HCT116 (cell line): Measurements from ENCODE around the gene CDR2L. TPM values are rescaled to one million over a fixed set of nuclear protein-coding genes. Genes with fewer than 3 reads are reported as not detected.
"Not testable (repeated sequence)": the region's sequence is repeated elsewhere in the genome, so short reads cannot be mapped to it uniquely, and the experiment has no call there.

ENCODE experiments used
- ATAC-seq: fragments of 200-7000 bp; cut with Tn5 transposase; 2 replicates; pipeline ENCODE4 v1.9.1; 2020; ENCODE audit warnings: mild to moderate bottlenecking, moderate library complexity
- BruUV-seq: library from RNA; stranded (reverse); fragments of 400-500 nt; replicated peaks from 2 replicates; lab custom pipeline; 2021; lab: Mats Ljungman, UMichigan
- CTCF ChIA-PET: fragments of 300-600 bp; sonication (Branson Sonifier 250); formaldehyde crosslinking; loops from one replicate; lab custom pipeline; 2021; ENCODE audit warnings: antibody characterized with exemption; lab: Charles Lee
- POLR2A ChIA-PET: fragments of 300-600, 350-600 bp; sonication (Branson Sonifier 250); formaldehyde crosslinking; loops from one replicate; lab custom pipeline; 2021; ENCODE audit warnings: antibody characterized with exemption; lab: Charles Lee
- RAD21 ChIA-PET, 2 experiments: fragments of 300-600 bp; sonication (Branson Sonifier 250); formaldehyde crosslinking; loops; one replicate each; lab custom pipeline; 2023; ENCODE audit warnings: low total read pairs in 2 of 2; ENCODE audit not compliant: uncharacterized antibody in 2 of 2, unreplicated experiment in 2 of 2, low non-redundant PET in 1 of 2; lab: Charles Lee
- DNase-seq: peaks from one replicate; pipeline ENCODE4 v3.0.0-alpha.2; 2010; ENCODE audit warnings: low read depth, low spot score
- H2AFZ ChIP-seq: fragments of 200-600 bp; shearing (Covaris generic), sonication (generic); 2 replicates; pipeline ENCODE4 v1.6.1; 2017; ENCODE audit warnings: low read depth, mixed run types, mixed read lengths, antibody characterized with exemption, low read length; ENCODE audit not compliant: poor library complexity, severe bottlenecking
- H3K27ac ChIP-seq: 2 replicates; pipeline ENCODE4 v1.5.1; 2012; ENCODE audit warnings: low read depth, low read length
- H3K27me3 ChIP-seq: fragments of 200-600 bp; sonication (generic); 2 replicates; pipeline ENCODE4 v1.6.1; 2016; ENCODE audit warnings: mixed run types, low read length, mixed read lengths; ENCODE audit not compliant: insufficient read depth
- H3K36me3 ChIP-seq, 2 experiments: fragments of 200-500 bp in 1 of 2; fragments of 200-600 bp in 1 of 2; sonication (Bioruptor generic) in 1 of 2; sonication (generic) in 1 of 2; 2 replicates each; pipeline versions ENCODE4 v1.5.1 to v1.6.1; 2014 to 2016; ENCODE audit warnings: low read length in 2 of 2, inconsistent platforms in 1 of 2, mixed read lengths in 1 of 2, mixed run types in 1 of 2; ENCODE audit not compliant: insufficient read depth in 2 of 2, control insufficient read depth in 1 of 2
- H3K4me1 ChIP-seq, 2 experiments: fragments of 200-600 bp in 1 of 2; sonication (generic) in 1 of 2; 2 replicates each; pipeline versions ENCODE4 v1.5.1 to v1.6.1; 2012 to 2017; ENCODE audit warnings: low read length in 2 of 2, inconsistent platforms in 1 of 2, mild to moderate bottlenecking in 1 of 2, mixed read lengths in 1 of 2, mixed run types in 1 of 2, moderate library complexity in 1 of 2; ENCODE audit not compliant: insufficient read depth in 2 of 2, control insufficient read depth in 1 of 2
- H3K4me2 ChIP-seq: fragments of 200-600 bp; sonication (generic); 2 replicates; pipeline ENCODE4 v1.6.1; 2017; ENCODE audit warnings: mixed run types, low read length, mixed read lengths
- H3K4me3 ChIP-seq, 2 experiments: fragments of 200-600 bp in 1 of 2; sonication (generic) in 1 of 2; replicated peaks in 1 of 2; 2 replicates each; pipeline ENCODE4 v1.5.1; 2011 to 2016; ENCODE audit warnings: low read length in 2 of 2, control low read depth in 1 of 2, low read depth in 1 of 2, mild to moderate bottlenecking in 1 of 2, mixed read lengths in 1 of 2, mixed run types in 1 of 2
- H3K79me2 ChIP-seq: fragments of 200-600 bp; sonication (generic); 2 replicates; pipeline ENCODE4 v1.6.1; 2017; ENCODE audit warnings: mild to moderate bottlenecking, mixed run types, low read length, moderate library complexity, mixed read lengths; ENCODE audit not compliant: insufficient read depth
- H3K9ac ChIP-seq: fragments of 200-600 bp; sonication (generic); 2 replicates; pipeline ENCODE4 v1.6.1; 2016; ENCODE audit warnings: low read length, mixed read lengths
- H3K9me2 ChIP-seq: fragments of 200-600 bp; sonication (generic), shearing (Covaris generic); 2 replicates; pipeline ENCODE4 v1.6.1; 2017; ENCODE audit warnings: mixed run types, mild to moderate bottlenecking, moderate library complexity; ENCODE audit not compliant: insufficient read depth
- H3K9me3 ChIP-seq, 2 experiments: fragments of 200-500 bp in 1 of 2; fragments of 200-600 bp in 1 of 2; sonication (Bioruptor generic) in 1 of 2; sonication (generic) in 1 of 2; 2 replicates each; pipeline ENCODE4 v1.6.1; 2014 to 2017; ENCODE audit warnings: low read length in 2 of 2, mixed read lengths in 2 of 2, inconsistent platforms in 1 of 2, low read depth in 1 of 2, mild to moderate bottlenecking in 1 of 2, mixed run types in 1 of 2, moderate library complexity in 1 of 2; ENCODE audit not compliant: control insufficient read depth in 1 of 2, insufficient read depth in 1 of 2
- H4K20me1 ChIP-seq: fragments of 200-600 bp; sonication (generic), shearing (Covaris generic); 2 replicates; pipeline ENCODE4 v1.6.1; 2017; ENCODE audit warnings: mixed run types, mild to moderate bottlenecking, moderate library complexity; ENCODE audit not compliant: insufficient read depth
- ATF3 ChIP-seq: IDR thresholded peaks from 2 replicates; pipeline ENCODE4 v1.6.1; 2012
- CBX3 ChIP-seq: IDR thresholded peaks from 2 replicates; pipeline ENCODE4 v1.6.1; 2012; ENCODE audit warnings: low read depth
- intact Hi-C: fragments of 100-400 bp; cut with micrococcal nuclease; formaldehyde crosslinking; loops from 2 replicates; pipeline ENCODE4 v1.10.0; 2022
- total RNA-seq: library from RNA; stranded (reverse); gene quantifications from one replicate; pipeline ENCODE4 v1.2.1, GENCODE V29; 2021; ENCODE audit not compliant: unreplicated experiment

The CDR2L gene
- total RNA-seq, 1 experiment from 2014 or later: 26.5 TPM

- peaks cover 7 to 23% of the 10 kb centered on the region in 2 experiments; a peak in 3 of 4 replicates for H3K36me3 ChIP-seq
- H3K4me2 ChIP-seq, H3K9ac ChIP-seq, H2AFZ ChIP-seq, RAD21 ChIA-PET, H3K9me2 ChIP-seq, BruUV-seq, ATAC-seq, DNase-seq, H3K4me3 ChIP-seq, intact Hi-C loops, H3K79me2 ChIP-seq, H3K27ac ChIP-seq, H3K4me1 ChIP-seq, H4K20me1 ChIP-seq, H3K27me3 ChIP-seq: not testable (repeated sequence)
- ChIA-PET POLR2A (interaction anchor here (1.1 to 1.4 kb wide), 2 partner anchors 9 to 12 kb away, joined by 4 to 5 read pairs; partner anchors contain the start of gene MRPL58), CTCF (interaction anchor here (2.5 kb wide), 1 partner anchor 13 kb away, joined by 9 read pairs; the partner anchor contains the start of gene MRPL58)
- peaks cover 10 to 11% of the 10 kb centered on the region in 2 experiments; a peak in 2 of 4 replicates for H3K9me3 ChIP-seq
Measured at GRCh38 chr17:75025398-75025734, 37.9 kb downstream of the CDR2L start.

- CTCF ChIA-PET, BruUV-seq: not testable (repeated sequence)
Measured at GRCh38 chr17:75026650-75027049, 39.2 kb downstream of the CDR2L start.

GRCh38 chr17:75030161-75030560 lies 42.7 kb downstream of the CDR2L start:
- no peaks in the 10 kb centered on the region for H3K79me2 ChIP-seq
- CTCF ChIA-PET: no interaction called here

More at GRCh38 chr17:75026650-75027049, 39.2 kb downstream of the CDR2L start:
- H3K4me2 ChIP-seq, H3K27ac ChIP-seq, DNase-seq, POLR2A ChIA-PET, RAD21 ChIA-PET, H3K79me2 ChIP-seq, H4K20me1 ChIP-seq, intact Hi-C loops, ATAC-seq, H3K9ac ChIP-seq, H3K4me1 ChIP-seq, H3K9me2 ChIP-seq, H3K4me3 ChIP-seq, H2AFZ ChIP-seq, H3K27me3 ChIP-seq: not testable (repeated sequence)
- Histone ChIP-seq H3K9me3 (peaks cover 11 to 18% of the 10 kb centered on the region in 2 experiments; a peak in 2 of 4 replicates), H3K36me3 (peaks cover under 1 to 10% of the 10 kb centered on the region in 2 experiments; a peak in 2 of 4 replicates)

More at GRCh38 chr17:75030161-75030560, 42.7 kb downstream of the CDR2L start:
- H3K4me3 ChIP-seq: no peak overlapping the region
- H4K20me1 ChIP-seq: no peaks in the 10 kb centered on the region
- no TSS peak for BruUV-seq
- no peak overlapping the region for H3K27ac ChIP-seq
- POLR2A ChIA-PET: no interaction called here
- H3K9ac ChIP-seq: no peak overlapping the region
- H2AFZ ChIP-seq: no peak overlapping the region
- peaks cover 20 to 32% of the 10 kb centered on the region in 2 experiments for H3K4me1 ChIP-seq
- no peak for DNase-seq
- intact Hi-C loops: loop anchor here (5.0 kb wide), 2 partner anchors 68 to 158 kb away; partner anchors contain the start of gene FDXR
- no peaks in the 10 kb centered on the region for H3K9me2 ChIP-seq
- H3K4me2 ChIP-seq: no peak overlapping the region
- RAD21 ChIA-PET: no interaction called here
- no peak for ATAC-seq
- no peaks in the 10 kb centered on the region for H3K36me3 ChIP-seq
- TF ChIP-seq CBX3 (peak; percentile 70), ATF3 (no peak)
- TF ChIP-seq, all 23 proteins: peak for 1
- Histone ChIP-seq H3K9me3 (peaks cover 11 to 18% of the 10 kb centered on the region in 2 experiments; a peak in 2 of 4 replicates), H3K27me3 (no peaks in the 10 kb centered on the region)
